ENCODE results near the gene ITGAV. TPM values are rescaled to one million over a fixed set of nuclear protein-coding genes. Genes with fewer than 3 reads are reported as not detected.
"Not testable (repeated sequence)": the region's sequence is repeated elsewhere in the genome, so short reads cannot be mapped to it uniquely, and the experiment has no call there.

ITGAV gene
- total RNA-seq, 1 donor from 2014 or later, result 46.6 TPM

- Histone ChIP-seq H3K27ac (no peak overlapping the region), H3K4me3 (no peak overlapping the region), H3K9me3 (no peaks in the 10 kb centered on the region), H3K27me3 (ENCODE audit: low read depth) (no peaks in the 10 kb centered on the region), H3K4me1 (no peaks in the 10 kb centered on the region), H3K36me3 (no peaks in the 10 kb centered on the region)
- intact Hi-C loops (cut with DNase I), result no loop called here
- ATAC-seq (no peak), DNase-seq (no peak)
- TF ChIP-seq CTCF (IDR thresholded peaks at IDR 0.05), result no peak
Observed at GRCh38 chr2:186559370-186559769, 30.5 kb upstream of the ITGAV start.

GRCh38 chr2:186559848-186560247 lies 30.0 kb upstream of the ITGAV start:
- no peaks in the 10 kb centered on the region for H3K4me1 ChIP-seq
- no peaks in the 10 kb centered on the region for H3K9me3 ChIP-seq
- ATAC-seq, result no peak
- H3K4me3 ChIP-seq, result no peak overlapping the region
- no peak overlapping the region for H3K27ac ChIP-seq
- no peak for TF ChIP-seq CTCF (IDR thresholded peaks at IDR 0.05)
- intact Hi-C loops (cut with DNase I), result no loop called here
- H3K36me3 ChIP-seq, result no peaks in the 10 kb centered on the region
- no peaks in the 10 kb centered on the region for H3K27me3 ChIP-seq (ENCODE audit: low read depth)
- no peak for DNase-seq

GRCh38 chr2:186560254-186560653 lies 29.6 kb upstream of the ITGAV start:
- no peaks in the 10 kb centered on the region for H3K27me3 ChIP-seq (ENCODE audit: low read depth)
- no peak for TF ChIP-seq CTCF (IDR thresholded peaks at IDR 0.05)
- H3K27ac ChIP-seq, result no peak overlapping the region
- H3K9me3 ChIP-seq, result no peaks in the 10 kb centered on the region
- no peak for DNase-seq
- no peaks in the 10 kb centered on the region for H3K4me1 ChIP-seq
- no peak for ATAC-seq
- intact Hi-C loops (cut with DNase I), result no loop called here
- no peaks in the 10 kb centered on the region for H3K36me3 ChIP-seq
- H3K4me3 ChIP-seq, result no peak overlapping the region

- no peaks in the 10 kb centered on the region for H3K4me1 ChIP-seq
- no peaks in the 10 kb centered on the region for H3K27me3 ChIP-seq (ENCODE audit: low read depth)
- no peak for TF ChIP-seq CTCF (IDR thresholded peaks at IDR 0.05)
- H3K9me3 ChIP-seq, result no peaks in the 10 kb centered on the region
- no peak overlapping the region for H3K27ac ChIP-seq
- ATAC-seq (no peak), DNase-seq (no peak)
- H3K4me3 ChIP-seq, result no peak overlapping the region
- intact Hi-C loops (cut with DNase I), result no loop called here
- no peaks in the 10 kb centered on the region for H3K36me3 ChIP-seq
Observed at GRCh38 chr2:186561467-186562208, 28.2 kb upstream of the ITGAV start.

GRCh38 chr2:186562209-186562578 lies 27.7 kb upstream of the ITGAV start:
- intact Hi-C loops (cut with DNase I), result no loop called here
- no peaks in the 10 kb centered on the region for H3K27me3 ChIP-seq (ENCODE audit: low read depth)
- no peaks in the 10 kb centered on the region for H3K4me1 ChIP-seq
- H3K27ac ChIP-seq, result no peak overlapping the region
- TF ChIP-seq CTCF (IDR thresholded peaks at IDR 0.05), result no peak
- H3K36me3 ChIP-seq, result no peaks in the 10 kb centered on the region
- no peaks in the 10 kb centered on the region for H3K9me3 ChIP-seq
- H3K4me3 ChIP-seq, result no peak overlapping the region
- ATAC-seq (no peak), DNase-seq (no peak)

- H3K27me3 ChIP-seq (ENCODE audit: low read depth); DNase-seq; H3K4me3 ChIP-seq; H3K27ac ChIP-seq; H3K9me3 ChIP-seq; intact Hi-C loops (cut with DNase I); H3K4me1 ChIP-seq; H3K36me3 ChIP-seq; ATAC-seq: not testable (repeated sequence)
Observed at GRCh38 chr2:186568600-186568999, 21.3 kb upstream of the ITGAV start.

- ATAC-seq; H3K36me3 ChIP-seq; intact Hi-C loops (cut with DNase I); DNase-seq; H3K4me3 ChIP-seq; H3K4me1 ChIP-seq; H3K9me3 ChIP-seq; H3K27ac ChIP-seq; H3K27me3 ChIP-seq (ENCODE audit: low read depth): not testable (repeated sequence)
Observed at GRCh38 chr2:186569127-186569526, 20.7 kb upstream of the ITGAV start.

All from lower lobe of right lung (tissue), 2 donors.